Endothelial cell of hepatic sinusoid (primary cell): Measurements from ENCODE around the gene FOXN1.

Source experiments
- in situ Hi-C: cut with HindIII; loops from 2 replicates; pipeline ENCODE4 v1.10.0; 2017; ENCODE audit warnings: low sequenced_read_pairs

The FOXN1 gene

GRCh38 chr17:28545141-28545503, 39.0 kb downstream of the FOXN1 start:
- in situ Hi-C loops: loop anchor here (5.0 kb wide), 1 partner anchor 33 kb away; no protein-coding TSS in a partner anchor

- in situ Hi-C loops: loop anchor here (5.0 kb wide), 1 partner anchor 34 kb away; no protein-coding TSS in a partner anchor
Observed at GRCh38 chr17:28545787-28546415, 39.8 kb downstream of the FOXN1 start.

- in situ Hi-C loops: loop anchor here (5.0 kb wide), 1 partner anchor 35 kb away; no protein-coding TSS in a partner anchor
Observed at GRCh38 chr17:28547096-28547622, 41.0 kb downstream of the FOXN1 start.

- in situ Hi-C loops: loop anchor here (5.0 kb wide), 1 partner anchor 36 kb away; no protein-coding TSS in a partner anchor
Observed at GRCh38 chr17:28547623-28548416, 41.7 kb downstream of the FOXN1 start.

- in situ Hi-C loops: loop anchor here (5.0 kb wide), 1 partner anchor 36 kb away; no protein-coding TSS in a partner anchor
Observed at GRCh38 chr17:28548417-28549130, 42.4 kb downstream of the FOXN1 start.

DNA sequence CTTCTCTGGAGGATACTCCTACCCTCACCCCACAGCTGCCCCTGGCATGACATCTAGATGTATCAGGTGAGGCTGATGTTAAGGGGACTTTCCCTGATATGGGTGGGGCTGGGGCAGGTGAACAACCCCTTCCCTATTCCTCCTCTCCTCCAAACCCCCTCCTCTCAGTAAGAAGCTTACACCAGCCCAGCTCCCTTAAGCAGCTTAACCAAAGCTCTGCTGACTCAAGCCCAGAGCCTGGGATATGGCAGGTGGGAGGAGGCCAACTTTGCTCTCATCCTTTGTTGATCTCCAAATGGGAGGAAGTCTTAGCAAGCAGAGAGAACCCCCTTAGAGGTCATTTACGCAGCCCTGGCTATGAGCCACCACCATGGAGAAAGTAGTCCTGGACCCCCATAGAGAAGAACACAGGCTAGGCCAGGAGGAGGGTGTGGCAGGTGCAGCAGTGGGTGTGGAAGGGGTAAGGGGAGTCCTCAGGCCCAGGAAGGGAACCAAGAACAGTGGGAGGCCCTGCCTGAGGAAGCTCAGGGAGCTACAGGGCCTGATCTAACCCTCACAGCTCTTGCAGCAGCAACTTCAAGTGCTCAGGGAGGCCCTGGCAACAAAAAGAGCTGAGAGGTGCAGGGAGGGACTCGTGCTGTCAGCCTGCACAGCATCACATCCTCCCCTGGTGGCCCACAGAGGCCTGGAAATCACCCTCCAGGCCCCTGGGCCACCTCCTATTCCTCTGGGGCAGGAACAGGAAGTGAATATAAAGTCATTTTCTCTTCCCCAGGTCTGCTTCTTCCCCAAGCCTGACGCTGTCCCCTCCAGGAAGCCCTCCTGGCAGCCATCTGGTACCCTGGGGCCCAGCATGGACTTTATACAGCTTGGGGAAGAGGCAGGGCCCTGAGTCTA, 43.3 kb downstream of the FOXN1 start:
- in situ Hi-C loops: loop anchor here (5.0 kb wide), 1 partner anchor 37 kb away; no protein-coding TSS in a partner anchor

GRCh38 chr17:28550858-28551257, 44.7 kb downstream of the FOXN1 start:
- in situ Hi-C loops: no loop called here

- in situ Hi-C loops: no loop called here
Observed at GRCh38 chr17:28551421-28552175, 45.5 kb downstream of the FOXN1 start.

GRCh38 chr17:28552176-28552999, 46.2 kb downstream of the FOXN1 start, which contains the start of gene UNC119:
Gene UNC119 (minus strand): TSS chr17:28552624. CDS start chr17:28552557, 67 bp downstream.
- in situ Hi-C loops: no loop called here

DNA sequence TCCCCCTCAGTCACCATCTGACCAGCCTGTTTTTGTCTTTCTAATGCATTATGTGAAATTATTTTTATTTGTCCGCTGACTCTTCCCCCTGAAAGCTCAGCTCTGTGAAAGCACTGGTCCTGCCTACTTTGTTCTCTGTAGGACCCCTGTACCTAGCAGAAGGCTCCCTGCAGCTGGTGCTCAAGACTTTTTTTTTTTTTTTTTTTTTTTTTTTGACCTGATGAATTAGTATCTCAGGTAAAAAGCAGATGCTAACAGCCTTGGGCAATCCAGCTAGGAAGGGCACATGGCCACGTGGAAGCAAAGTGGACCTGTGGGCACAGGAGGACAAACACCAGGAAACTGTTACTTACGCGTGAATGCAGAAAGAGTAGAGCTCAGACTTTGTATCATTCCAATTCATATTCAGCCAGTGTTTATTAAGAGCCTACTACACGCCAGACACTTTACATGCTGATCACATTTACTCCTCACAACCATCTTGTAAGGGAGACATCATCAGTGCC, 46.9 kb downstream of the FOXN1 start:
- in situ Hi-C loops: no loop called here

- in situ Hi-C loops: no loop called here
Observed at GRCh38 chr17:28554565-28554964, 48.4 kb downstream of the FOXN1 start.

- in situ Hi-C loops: no loop called here
Observed at GRCh38 chr17:28555022-28555421, 48.9 kb downstream of the FOXN1 start.

- in situ Hi-C loops: no loop called here
Observed at GRCh38 chr17:28563475-28563874, 57.3 kb downstream of the FOXN1 start.

- in situ Hi-C loops: no loop called here
Observed at GRCh38 chr17:28567604-28568003, 61.5 kb downstream of the FOXN1 start.

DNA sequence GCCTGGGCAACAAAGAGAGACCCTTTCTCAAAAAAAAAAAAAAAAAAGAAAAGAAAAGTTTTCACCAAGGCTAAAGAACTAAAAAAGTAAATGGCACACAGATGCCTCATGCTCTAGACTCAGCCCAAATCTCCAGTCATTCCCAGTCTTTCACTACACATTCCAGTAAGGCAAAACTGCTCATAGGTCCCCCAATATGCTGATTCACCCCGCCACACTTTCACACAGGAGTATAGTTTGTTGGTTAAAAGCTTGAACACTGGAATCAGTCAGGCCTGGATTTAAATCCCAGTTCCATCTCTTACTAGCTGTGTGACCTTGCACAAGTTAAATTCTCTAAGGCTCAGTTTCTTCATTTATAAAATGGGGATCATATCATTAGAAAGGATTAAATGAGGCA, 63.3 kb downstream of the FOXN1 start:
- in situ Hi-C loops: no loop called here

GRCh38 chr17:28570716-28571360, 64.7 kb downstream of the FOXN1 start:
- in situ Hi-C loops: no loop called here

GRCh38 chr17:28571361-28572122, 65.4 kb downstream of the FOXN1 start, which contains the start of gene PIGS:
Gene PIGS (minus strand): TSS chr17:28571524. CDS start chr17:28571496, 28 bp downstream.
- in situ Hi-C loops: no loop called here
